Neutrophil (primary cell): ENCODE results near the gene HMCN2.

Experiments used
- H3K27ac ChIP-seq: fragments of 200-600 bp; sonication (generic); 2 replicates; pipeline ENCODE4 v1.5.1; 2016; ENCODE audit warnings: mild to moderate bottlenecking, moderate library complexity
- H3K27me3 ChIP-seq: fragments of 200-600 bp; sonication (generic); 2 replicates; pipeline ENCODE4 v1.6.0; 2016; ENCODE audit warnings: mild to moderate bottlenecking
- H3K36me3 ChIP-seq: fragments of 200-600 bp; sonication (generic); 2 replicates; pipeline ENCODE4 v1.5.1; 2017
- H3K4me1 ChIP-seq, 2 experiments: fragments of 200-600 bp in 1 of 2; sonication (generic) in 1 of 2; 1 replicate in 1 of 2; 2 replicates in 1 of 2; pipeline versions ENCODE4 v1.5.1 to v1.6.1; 2013 to 2016; ENCODE audit warnings: low read depth in 1 of 2, low read length in 1 of 2, mild to moderate bottlenecking in 1 of 2, moderate library complexity in 1 of 2; ENCODE audit not compliant: control insufficient read depth in 1 of 2, insufficient read depth in 1 of 2
- H3K4me3 ChIP-seq, 2 experiments: fragments of 200-600 bp in 1 of 2; sonication (generic) in 1 of 2; 1 replicate in 1 of 2; 2 replicates in 1 of 2; pipeline ENCODE4 v1.5.1; 2013 to 2016; ENCODE audit warnings: low read depth in 1 of 2, low read length in 1 of 2, mild to moderate bottlenecking in 1 of 2, moderate library complexity in 1 of 2
- H3K9me3 ChIP-seq: fragments of 200-600 bp; sonication (generic); 2 replicates; pipeline ENCODE4 v1.5.1; 2016
- CTCF ChIP-seq: fragments of 200-600 bp; sonication (generic); IDR thresholded peaks from 2 replicates; pipeline ENCODE4 v1.5.1; 2016; ENCODE audit warnings: antibody characterized with exemption

Gene HMCN2

GRCh38 chr9:130321539-130321938, 56.0 kb downstream of the HMCN2 start:
- TF ChIP-seq CTCF, result no peak
- peaks cover 64% of the 10 kb centered on the region for H3K27me3 ChIP-seq

GRCh38 chr9:130323051-130323745, 57.6 kb downstream of the HMCN2 start:
- Histone ChIP-seq H3K36me3 (no peaks in the 10 kb centered on the region), H3K4me3 (no peak overlapping the region), H3K4me1 (no peaks in the 10 kb centered on the region), H3K27ac (no peak overlapping the region), H3K9me3 (no peaks in the 10 kb centered on the region), H3K27me3 (peaks cover 73% of the 10 kb centered on the region)
- no peak for TF ChIP-seq CTCF

More at GRCh38 chr9:130321539-130321938, 56.0 kb downstream of the HMCN2 start:
- Histone ChIP-seq H3K36me3 (no peaks in the 10 kb centered on the region), H3K4me1 (no peaks in the 10 kb centered on the region), H3K27ac (no peak overlapping the region), H3K4me3 (no peak overlapping the region), H3K9me3 (no peaks in the 10 kb centered on the region)

- Histone ChIP-seq H3K36me3 (no peaks in the 10 kb centered on the region), H3K4me3 (no peak overlapping the region), H3K27ac (no peak overlapping the region), H3K27me3 (peaks cover 73% of the 10 kb centered on the region), H3K4me1 (no peaks in the 10 kb centered on the region), H3K9me3 (no peaks in the 10 kb centered on the region)
- TF ChIP-seq CTCF, result no peak
Observed at GRCh38 chr9:130325921-130326320, 60.4 kb downstream of the HMCN2 start.

- Histone ChIP-seq H3K27ac (no peak overlapping the region), H3K27me3 (peaks cover 73% of the 10 kb centered on the region), H3K9me3 (no peaks in the 10 kb centered on the region), H3K4me1 (no peaks in the 10 kb centered on the region), H3K36me3 (no peaks in the 10 kb centered on the region), H3K4me3 (no peak overlapping the region)
- no peak for TF ChIP-seq CTCF
Observed at GRCh38 chr9:130327070-130327780, 61.7 kb downstream of the HMCN2 start.

GRCh38 chr9:130327781-130328348, 62.3 kb downstream of the HMCN2 start:
- no peaks in the 10 kb centered on the region for H3K4me1 ChIP-seq
- no peaks in the 10 kb centered on the region for H3K9me3 ChIP-seq
- TF ChIP-seq CTCF, result no peak
- H3K27ac ChIP-seq, result no peak overlapping the region
- H3K36me3 ChIP-seq, result no peaks in the 10 kb centered on the region
- H3K4me3 ChIP-seq, result no peak overlapping the region
- H3K27me3 ChIP-seq, result peaks cover 73% of the 10 kb centered on the region
